Activated B cell treated with CpG ODN at 0.5 μM for 24 hours (primary cell): ENCODE measurements around the gene LMO7. TPM values are rescaled to one million over a fixed set of nuclear protein-coding genes. Genes with fewer than 3 reads are reported as not detected.

Experiments used
- ATAC-seq: fragments of 200-7000 bp; cut with Tn5 transposase; one replicate; pipeline ENCODE4 v1.10.0; 2021; ENCODE audit warnings: low read depth, mild to moderate bottlenecking, moderate library complexity
- CTCF ChIA-PET: fragments of 350-600 bp; sonication (Branson Sonifier 250); formaldehyde crosslinking; loops from one replicate; lab custom pipeline; 2021; ENCODE audit warnings: antibody characterized with exemption; lab: Charles Lee
- POLR2A ChIA-PET: fragments of 350-600 bp; sonication (Branson Sonifier 250); formaldehyde crosslinking; loops from one replicate; lab custom pipeline; 2021; ENCODE audit warnings: antibody characterized with exemption; lab: Charles Lee
- DNase-seq: peaks from one replicate; pipeline ENCODE4 v3.0.0; 2022
- H3K27ac Mint-ChIP-seq: one replicate; pipeline ENCODE4 v1.8.0; 2020; ENCODE audit warnings: mixed read lengths
- H3K27me3 Mint-ChIP-seq: one replicate; pipeline ENCODE4 v1.8.0; 2021; ENCODE audit warnings: mixed read lengths
- H3K36me3 Mint-ChIP-seq: one replicate; pipeline ENCODE4 v1.8.0; 2021; ENCODE audit warnings: low read depth, mixed read lengths
- H3K4me1 Mint-ChIP-seq: one replicate; pipeline ENCODE4 v1.8.0; 2021; ENCODE audit warnings: mixed read lengths
- H3K4me3 Mint-ChIP-seq: one replicate; pipeline ENCODE4 v1.8.0; 2020; ENCODE audit warnings: mild to moderate bottlenecking, mixed read lengths
- H3K9me3 Mint-ChIP-seq: one replicate; pipeline ENCODE4 v1.8.0; 2020; ENCODE audit warnings: mixed read lengths
- CTCF ChIP-seq: fragments of 200-600 bp; IDR thresholded peaks from one replicate; pipeline ENCODE4 v1.8.0; 2022; ENCODE audit warnings: antibody characterized with exemption, mild to moderate bottlenecking
- intact Hi-C: fragments of 100-400 bp; cut with micrococcal nuclease; formaldehyde crosslinking; loops from one replicate; pipeline ENCODE4 v1.15.1; 2024
- total RNA-seq: library from RNA; stranded (reverse); gene quantifications from 2 replicates; pipeline ENCODE4 v1.2.3, GENCODE V29; 2022

The LMO7 gene
- total RNA-seq, 1 donor from 2014 or later: 19.5 TPM

- Mint-ChIP-seq H3K27ac (no peak overlapping the region), H3K4me3 (no peak overlapping the region), H3K36me3 (no peaks in the 10 kb centered on the region), H3K4me1 (no peaks in the 10 kb centered on the region), H3K9me3 (no peaks in the 10 kb centered on the region), H3K27me3 (no peaks in the 10 kb centered on the region)
- ChIA-PET POLR2A (no interaction called here), CTCF (interaction anchor here (2.0 kb wide), 1 partner anchor 12 kb away, joined by 6 read pairs; no protein-coding TSS in a partner anchor)
- no peak for ATAC-seq
- no peak for DNase-seq
- no peak for TF ChIP-seq CTCF
- intact Hi-C loops: no loop called here
Observed at GRCh38 chr13:75882261-75882660, 246.1 kb downstream of the LMO7 start.

GRCh38 chr13:75889427-75889826 is 253.3 kb downstream of the LMO7 start:
- POLR2A ChIA-PET: no interaction called here
- Mint-ChIP-seq H3K27ac (no peak overlapping the region), H3K36me3 (no peaks in the 10 kb centered on the region), H3K27me3 (peaks cover 6% of the 10 kb centered on the region), H3K4me1 (no peaks in the 10 kb centered on the region), H3K4me3 (no peak overlapping the region), H3K9me3 (no peaks in the 10 kb centered on the region)
- no peak for ATAC-seq
- TF ChIP-seq CTCF: no peak
- no peak for DNase-seq
- intact Hi-C loops: no loop called here
- CTCF ChIA-PET: interaction anchor here (1.1 kb wide), 2 partner anchors 20 to 1014 kb away, joined by 3 read pairs; no protein-coding TSS in a partner anchor

GRCh38 chr13:75895168-75895567 is 259.0 kb downstream of the LMO7 start:
- no peaks in the 10 kb centered on the region for H3K36me3 Mint-ChIP-seq
- no peak overlapping the region for H3K27ac Mint-ChIP-seq
- ChIA-PET POLR2A (no interaction called here), CTCF (interaction anchor here (1.5 kb wide), 1 partner anchor 24 kb away, joined by 4 read pairs; no protein-coding TSS in a partner anchor)
- no peak for TF ChIP-seq CTCF
- no peak for DNase-seq
- H3K4me3 Mint-ChIP-seq: no peak overlapping the region
- H3K9me3 Mint-ChIP-seq: no peaks in the 10 kb centered on the region
- peaks cover 3% of the 10 kb centered on the region for H3K27me3 Mint-ChIP-seq
- intact Hi-C loops: no loop called here
- no peak for ATAC-seq
- H3K4me1 Mint-ChIP-seq: no peaks in the 10 kb centered on the region

GRCh38 chr13:75896271-75896670 is 260.1 kb downstream of the LMO7 start:
- intact Hi-C loops: no loop called here
- DNase-seq (no peak), ATAC-seq (no peak)
- no peak for TF ChIP-seq CTCF
- Mint-ChIP-seq H3K27ac (no peak overlapping the region), H3K4me3 (no peak overlapping the region), H3K27me3 (peaks cover 3% of the 10 kb centered on the region), H3K4me1 (no peaks in the 10 kb centered on the region), H3K9me3 (no peaks in the 10 kb centered on the region), H3K36me3 (no peaks in the 10 kb centered on the region)
- POLR2A ChIA-PET: no interaction called here
- CTCF ChIA-PET: interaction anchor here (1.5 kb wide), 1 partner anchor 25 kb away, joined by 4 read pairs; no protein-coding TSS in a partner anchor

- Mint-ChIP-seq H3K4me3 (no peak overlapping the region), H3K36me3 (no peaks in the 10 kb centered on the region), H3K27ac (no peak overlapping the region), H3K4me1 (no peaks in the 10 kb centered on the region), H3K27me3 (peaks cover 3% of the 10 kb centered on the region), H3K9me3 (no peaks in the 10 kb centered on the region)
- intact Hi-C loops: no loop called here
- ATAC-seq (no peak), DNase-seq (no peak)
- no peak for TF ChIP-seq CTCF
- ChIA-PET CTCF (no interaction called here), POLR2A (no interaction called here)
Observed at GRCh38 chr13:75897386-75897785, 261.3 kb downstream of the LMO7 start.
